ENCODE measurements around the gene SDK1.
"Not testable (repeated sequence)": the region's sequence is repeated elsewhere in the genome, so short reads cannot be mapped to it uniquely, and the experiment has no call there.

The SDK1 gene

GRCh38 chr7:4202954-4203353 is 901.9 kb downstream of the SDK1 start:
- in situ Hi-C loops (cut with HindIII; ENCODE audit: low sequenced_read_pairs) = no loop called here

- in situ Hi-C loops (cut with HindIII; ENCODE audit: low sequenced_read_pairs) = no loop called here
Observed at GRCh38 chr7:4203626-4204512, 902.8 kb downstream of the SDK1 start.

- in situ Hi-C loops (cut with HindIII; ENCODE audit: low sequenced_read_pairs) = no loop called here
Observed at GRCh38 chr7:4204513-4205165, 903.6 kb downstream of the SDK1 start.

- in situ Hi-C loops (cut with HindIII; ENCODE audit: low sequenced_read_pairs) = no loop called here
Observed at GRCh38 chr7:4205828-4206227, 904.8 kb downstream of the SDK1 start.

GRCh38 chr7:4207011-4207410 is 906.0 kb downstream of the SDK1 start:
- in situ Hi-C loops (cut with HindIII; ENCODE audit: low sequenced_read_pairs) = no loop called here

- in situ Hi-C loops (cut with HindIII; ENCODE audit: low sequenced_read_pairs) = no loop called here
Observed at GRCh38 chr7:4208086-4208485, 907.0 kb downstream of the SDK1 start.

GRCh38 chr7:4208586-4208985 is 907.5 kb downstream of the SDK1 start:
- in situ Hi-C loops (cut with HindIII; ENCODE audit: low sequenced_read_pairs) = no loop called here

GRCh38 chr7:4209126-4209525 is 908.1 kb downstream of the SDK1 start:
- in situ Hi-C loops (cut with HindIII; ENCODE audit: low sequenced_read_pairs) = no loop called here

- in situ Hi-C loops (cut with HindIII; ENCODE audit: low sequenced_read_pairs) = no loop called here
Observed at GRCh38 chr7:4209966-4210365, 908.9 kb downstream of the SDK1 start.

GRCh38 chr7:4210821-4211220 is 909.8 kb downstream of the SDK1 start:
- in situ Hi-C loops (cut with HindIII; ENCODE audit: low sequenced_read_pairs) = no loop called here

GRCh38 chr7:4211261-4211660 is 910.2 kb downstream of the SDK1 start:
- in situ Hi-C loops (cut with HindIII; ENCODE audit: low sequenced_read_pairs) = no loop called here

GRCh38 chr7:4212376-4212775 is 911.3 kb downstream of the SDK1 start:
- in situ Hi-C loops (cut with HindIII; ENCODE audit: low sequenced_read_pairs) = no loop called here

- in situ Hi-C loops (cut with HindIII; ENCODE audit: low sequenced_read_pairs) = no loop called here
Observed at GRCh38 chr7:4214291-4215155, 913.5 kb downstream of the SDK1 start.

GRCh38 chr7:4215176-4215720 is 914.2 kb downstream of the SDK1 start:
- in situ Hi-C loops (cut with HindIII; ENCODE audit: low sequenced_read_pairs) = no loop called here

- in situ Hi-C loops (cut with HindIII; ENCODE audit: low sequenced_read_pairs) = no loop called here
Observed at GRCh38 chr7:4216016-4216415, 915.0 kb downstream of the SDK1 start.

GRCh38 chr7:4217126-4217660 is 916.1 kb downstream of the SDK1 start:
- in situ Hi-C loops (cut with HindIII; ENCODE audit: low sequenced_read_pairs) = not testable (repeated sequence)

GRCh38 chr7:4218481-4218880 is 917.4 kb downstream of the SDK1 start:
- in situ Hi-C loops (cut with HindIII; ENCODE audit: low sequenced_read_pairs) = no loop called here

GRCh38 chr7:4220011-4220410 is 919.0 kb downstream of the SDK1 start:
- in situ Hi-C loops (cut with HindIII; ENCODE audit: low sequenced_read_pairs) = no loop called here

GRCh38 chr7:4221043-4221442 is 920.0 kb downstream of the SDK1 start:
- in situ Hi-C loops (cut with HindIII; ENCODE audit: low sequenced_read_pairs) = no loop called here

GRCh38 chr7:4222676-4223075 is 921.6 kb downstream of the SDK1 start:
- in situ Hi-C loops (cut with HindIII; ENCODE audit: low sequenced_read_pairs) = no loop called here

GRCh38 chr7:4225361-4225771 is 924.3 kb downstream of the SDK1 start:
- in situ Hi-C loops (cut with HindIII; ENCODE audit: low sequenced_read_pairs) = no loop called here

Measured in DLD1 (cell line).